Measurements from ENCODE around the gene ZP2. TPM values are rescaled to one million over a fixed set of nuclear protein-coding genes. Genes with fewer than 3 reads are reported as not detected.

The ZP2 gene
- total and polyA plus RNA-seq, 3 donors (not counting 1 experiment from before 2014, with no cell fraction given): not detected

Other genes with a start within 250 kb of the ZP2 start
- gene DNAH3, start 60.7 kb downstream of the ZP2 start, total RNA-seq: 1 to 10 TPM in 1 of 2 donors, under 1 TPM in 1; 0.54 to 1.3 TPM
- 0.48 TPM for gene DNAH3, start 60.7 kb downstream of the ZP2 start, polyA plus RNA-seq
- gene LDAF1, start 52.9 kb downstream of the ZP2 start, total RNA-seq: 100 to 1,000 TPM in 1 of 2 donors, 10 to 100 TPM in 1; 43.5 to 131 TPM
- 51.9 TPM for gene LDAF1, start 52.9 kb downstream of the ZP2 start, polyA plus RNA-seq
- not detected for gene ANKS4B, start 22.1 kb upstream of the ZP2 start, total RNA-seq
- gene ANKS4B, start 22.1 kb upstream of the ZP2 start, polyA plus RNA-seq: not detected
- gene CRYM, start 66.7 kb upstream of the ZP2 start, total RNA-seq: under 1 TPM; 0.17 to 0.54 TPM
- gene CRYM, start 66.7 kb upstream of the ZP2 start, polyA plus RNA-seq: 0.34 TPM

All from mammary epithelial cell (primary cell).